Osteoblast (primary cell): ENCODE data around the gene STIM2. TPM values are rescaled to one million over a fixed set of nuclear protein-coding genes. Genes with fewer than 3 reads are reported as not detected.

Experiments
- DNase-seq: peaks from one replicate; pipeline ENCODE4 v3.0.0; 2011; ENCODE audit warnings: low spot score, mixed read lengths; ENCODE audit not compliant: insufficient read length; ENCODE audit errors: missing footprints
- H2AFZ ChIP-seq: 2 replicates; pipeline ENCODE4 v1.6.0; 2011; ENCODE audit warnings: mild to moderate bottlenecking, low read length
- H3K27ac ChIP-seq: 2 replicates; pipeline ENCODE4 v1.5.1; 2011; ENCODE audit warnings: mild to moderate bottlenecking, low read depth, low read length, moderate library complexity
- H3K27me3 ChIP-seq: 2 replicates; pipeline ENCODE4 v1.6.0; 2012; ENCODE audit warnings: mild to moderate bottlenecking, control low read depth, inconsistent platforms, low read length, moderate library complexity; ENCODE audit not compliant: insufficient read depth
- H3K36me3 ChIP-seq: 2 replicates; pipeline ENCODE4 v1.5.1; 2011; ENCODE audit warnings: mild to moderate bottlenecking, low read length, control low read depth, moderate library complexity; ENCODE audit not compliant: insufficient read depth
- H3K4me1 ChIP-seq: 2 replicates; pipeline ENCODE4 v1.5.1; 2011; ENCODE audit warnings: mild to moderate bottlenecking, low read length, control low read depth, moderate library complexity; ENCODE audit not compliant: insufficient read depth
- H3K4me2 ChIP-seq: 2 replicates; pipeline ENCODE4 v1.6.0; 2011; ENCODE audit warnings: mild to moderate bottlenecking, low read length; ENCODE audit not compliant: insufficient read depth
- H3K4me3 ChIP-seq: fragments of 200-600 bp; sonication (generic); 3 replicates; pipeline ENCODE4 v1.5.1; 2012; ENCODE audit warnings: mild to moderate bottlenecking, low read length, inconsistent platforms; ENCODE audit not compliant: insufficient read depth
- H3K79me2 ChIP-seq: 2 replicates; pipeline ENCODE4 v1.6.0; 2012; ENCODE audit warnings: mild to moderate bottlenecking, low read length, control low read depth, inconsistent platforms; ENCODE audit not compliant: insufficient read depth
- H3K9me3 ChIP-seq: 2 replicates; pipeline ENCODE4 v1.5.1; 2011; ENCODE audit warnings: low read depth, low read length, control low read depth
- H4K20me1 ChIP-seq: 2 replicates; pipeline ENCODE4 v1.6.0; 2012; ENCODE audit warnings: mild to moderate bottlenecking, low read length, control low read depth; ENCODE audit not compliant: insufficient read depth
- CTCF ChIP-seq: IDR thresholded peaks from 2 replicates; pipeline ENCODE4 v1.5.1; 2011; ENCODE audit warnings: mild to moderate bottlenecking, low read depth, low read length, moderate library complexity; ENCODE audit errors: extremely low read depth
- total RNA-seq: library from RNA; depleted of rRNA; stranded (reverse); fragments of >200 nt; gene quantifications from 2 replicates; pipeline ENCODE4 v1.2.3, GENCODE V29; 2012

Gene STIM2
- total RNA-seq, 1 donor: 14.8 TPM

DNA sequence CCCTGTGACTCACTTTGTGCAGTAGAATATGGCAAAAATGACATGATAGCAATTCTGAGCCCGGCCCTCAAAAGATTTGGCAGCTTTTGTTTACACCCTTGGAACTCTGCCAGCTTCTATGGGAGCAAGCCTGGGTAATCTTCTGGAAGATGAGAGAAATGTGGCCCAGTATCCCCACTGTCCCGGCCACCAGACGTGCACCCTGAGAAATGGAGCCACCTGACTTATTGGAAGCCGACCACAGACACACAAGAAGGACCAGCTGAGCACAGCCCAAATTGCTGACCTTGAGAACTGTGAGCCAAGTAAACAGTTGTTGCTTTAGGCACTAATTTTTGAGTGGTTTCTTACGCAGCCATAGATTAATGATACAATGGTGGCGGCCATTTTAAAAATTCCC, 197.0 kb downstream of the STIM2 start:
- no peak for TF ChIP-seq CTCF
- Histone ChIP-seq H3K27me3 (peaks cover 7% of the 10 kb centered on the region), H3K4me2 (no peak overlapping the region), H2AFZ (no peak overlapping the region), H3K79me2 (no peaks in the 10 kb centered on the region), H3K36me3 (no peaks in the 10 kb centered on the region), H3K4me3 (no peak overlapping the region), H3K4me1 (no peaks in the 10 kb centered on the region), H3K9me3 (no peaks in the 10 kb centered on the region), H4K20me1 (no peaks in the 10 kb centered on the region), H3K27ac (no peak overlapping the region)
- no peak for DNase-seq

- H3K9me3 ChIP-seq: no peaks in the 10 kb centered on the region
- H2AFZ ChIP-seq: no peak overlapping the region
- no peak overlapping the region for H3K4me2 ChIP-seq
- no peak overlapping the region for H3K27ac ChIP-seq
- TF ChIP-seq CTCF: no peak
- H3K36me3 ChIP-seq: no peaks in the 10 kb centered on the region
- no peak overlapping the region for H3K4me3 ChIP-seq
- no peaks in the 10 kb centered on the region for H4K20me1 ChIP-seq
- DNase-seq: no peak
- H3K4me1 ChIP-seq: no peaks in the 10 kb centered on the region
- peaks cover 5% of the 10 kb centered on the region for H3K27me3 ChIP-seq
- H3K79me2 ChIP-seq: no peaks in the 10 kb centered on the region
Measured at GRCh38 chr4:27058819-27059406, 198.3 kb downstream of the STIM2 start.

DNA sequence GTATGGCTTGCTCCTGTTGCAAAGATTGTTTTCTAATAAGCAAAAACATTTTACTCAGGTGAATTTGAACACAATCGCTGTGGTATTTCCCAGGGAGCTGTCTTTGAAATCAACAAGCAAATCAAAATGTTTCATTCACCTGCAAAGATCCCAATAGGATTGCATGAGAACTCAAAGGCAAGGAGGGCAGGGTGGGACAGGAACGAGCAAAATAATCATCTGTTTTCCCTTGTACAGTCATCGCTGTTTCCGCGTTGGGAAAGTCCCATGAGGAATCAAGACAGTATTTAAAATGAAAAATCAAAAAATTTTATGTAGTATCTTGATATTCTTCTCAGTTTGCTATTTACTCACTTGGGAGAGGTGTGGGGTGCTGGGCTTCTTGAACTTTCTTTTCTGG, 198.8 kb downstream of the STIM2 start:
- Histone ChIP-seq H4K20me1 (no peaks in the 10 kb centered on the region), H3K27ac (no peak overlapping the region), H3K4me3 (no peak overlapping the region), H3K36me3 (no peaks in the 10 kb centered on the region), H3K79me2 (no peaks in the 10 kb centered on the region), H3K9me3 (no peaks in the 10 kb centered on the region), H3K4me1 (no peaks in the 10 kb centered on the region), H2AFZ (no peak overlapping the region), H3K27me3 (peaks cover under 1% of the 10 kb centered on the region), H3K4me2 (no peak overlapping the region)
- no peak for DNase-seq
- no peak for TF ChIP-seq CTCF

DNA sequence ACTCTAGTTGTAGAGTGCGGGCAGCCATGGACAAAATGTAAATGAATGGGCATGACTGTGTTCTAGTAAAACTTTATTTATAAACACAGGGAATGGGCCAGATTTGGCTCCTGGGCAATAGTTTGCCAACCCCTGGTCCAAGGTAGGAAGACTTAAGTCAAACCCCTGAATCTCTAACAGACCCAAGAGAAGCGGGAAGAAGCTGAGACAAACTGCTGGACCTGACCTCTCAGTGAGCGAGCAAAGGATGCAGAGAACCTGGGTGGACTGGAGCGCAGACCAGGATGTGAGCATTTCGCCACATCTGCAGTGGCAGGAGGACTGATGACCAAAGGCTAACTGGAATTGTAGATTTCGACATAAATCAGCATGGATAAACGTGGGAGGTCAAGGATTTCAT, 201.6 kb downstream of the STIM2 start:
- H4K20me1 ChIP-seq: no peaks in the 10 kb centered on the region
- H3K4me2 ChIP-seq: no peak overlapping the region
- no peaks in the 10 kb centered on the region for H3K36me3 ChIP-seq
- DNase-seq: no peak
- H3K27ac ChIP-seq: no peak overlapping the region
- H3K9me3 ChIP-seq: no peaks in the 10 kb centered on the region
- no peak overlapping the region for H3K4me3 ChIP-seq
- no peaks in the 10 kb centered on the region for H3K27me3 ChIP-seq
- TF ChIP-seq CTCF: no peak
- no peak overlapping the region for H2AFZ ChIP-seq
- no peaks in the 10 kb centered on the region for H3K4me1 ChIP-seq
- H3K79me2 ChIP-seq: no peaks in the 10 kb centered on the region
